Stimulated activated CD4-positive, alpha-beta T cell treated with anti-CD3 and anti-CD28 coated beads, Interleukin-1b, Interleukin-23, amount 100 ng/mL, for 1 hour (primary cell): Measurements from ENCODE around the gene CYP8B1.

Experiments
- DNase-seq, 2 donors: peaks; one replicate each; pipeline ENCODE4 v3.0.0-alpha.2; 2020; ENCODE audit warnings: low read depth in 2 of 2

The CYP8B1 gene

GRCh38 chr3:42823351-42823750 lies 52.3 kb downstream of the CYP8B1 start:
- no peak for DNase-seq

- DNase-seq = no peak
These were observed 52.9 kb downstream of the CYP8B1 start for GRCh38 chr3:42822828-42823227.
